Fibroblast of lung (primary cell): ENCODE measurements around the gene SRP9.

Experiments
- CTCF ChIP-seq, 2 donors: IDR thresholded peaks in 1 of 2; conservative IDR thresholded peaks in 1 of 2; 1 replicate in 1 of 2; 2 replicates in 1 of 2; pipeline ENCODE4 v1.5.1; 2011 to 2012; ENCODE audit warnings: low read length in 2 of 2, control low read depth in 1 of 2, inconsistent platforms in 1 of 2, low read depth in 1 of 2, mild to moderate bottlenecking in 1 of 2
- EZH2 ChIP-seq: IDR thresholded peaks from 2 replicates; pipeline ENCODE4 v1.5.1; 2012; ENCODE audit warnings: low read length, control low read depth, mild to moderate bottlenecking; ENCODE audit errors: missing control alignments

- TF ChIP-seq EZH2 (no peak), CTCF (conservative IDR thresholded peaks at IDR 0.05 in 1 of 2, IDR thresholded peaks at IDR 0.05 in 1 of 2; ENCODE audit: low read depth in 1 of 2, low read length in 2 of 2) (no peak)
Observed at GRCh38 chr1:225757927-225758656, 19.5 kb upstream of the SRP9 start.
